ENCODE data around the gene CEP126. TPM values are rescaled to one million over a fixed set of nuclear protein-coding genes. Genes with fewer than 3 reads are reported as not detected.

The CEP126 gene
- total and polyA plus RNA-seq, 2 of the 13 experiments (the other 11 are each of a cell fraction or from before 2014, with no cell fraction given) = 1.4 to 1.7 TPM

DNA sequence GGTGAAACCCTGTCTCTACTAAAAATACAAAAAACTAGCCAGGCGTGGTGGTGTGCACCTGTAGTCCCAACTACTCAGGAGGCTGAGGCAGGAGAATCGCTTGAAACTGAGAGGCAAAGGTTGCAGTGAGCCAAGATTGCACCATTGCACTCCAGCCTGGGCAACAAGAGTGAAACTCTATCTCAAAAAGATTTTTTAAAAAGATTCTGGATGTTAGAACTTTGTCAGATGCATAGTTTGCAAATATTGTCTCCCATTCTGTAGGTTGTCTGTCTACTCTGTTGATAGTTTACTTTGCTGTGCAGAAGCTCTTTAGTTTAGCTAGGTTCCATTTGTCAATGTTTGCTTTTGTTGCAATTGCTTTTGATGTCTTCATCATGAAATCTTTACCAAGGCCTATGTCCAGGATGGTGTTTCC, 79.3 kb downstream of the CEP126 start (continued):
- TF ChIP-seq, protein P1, sequence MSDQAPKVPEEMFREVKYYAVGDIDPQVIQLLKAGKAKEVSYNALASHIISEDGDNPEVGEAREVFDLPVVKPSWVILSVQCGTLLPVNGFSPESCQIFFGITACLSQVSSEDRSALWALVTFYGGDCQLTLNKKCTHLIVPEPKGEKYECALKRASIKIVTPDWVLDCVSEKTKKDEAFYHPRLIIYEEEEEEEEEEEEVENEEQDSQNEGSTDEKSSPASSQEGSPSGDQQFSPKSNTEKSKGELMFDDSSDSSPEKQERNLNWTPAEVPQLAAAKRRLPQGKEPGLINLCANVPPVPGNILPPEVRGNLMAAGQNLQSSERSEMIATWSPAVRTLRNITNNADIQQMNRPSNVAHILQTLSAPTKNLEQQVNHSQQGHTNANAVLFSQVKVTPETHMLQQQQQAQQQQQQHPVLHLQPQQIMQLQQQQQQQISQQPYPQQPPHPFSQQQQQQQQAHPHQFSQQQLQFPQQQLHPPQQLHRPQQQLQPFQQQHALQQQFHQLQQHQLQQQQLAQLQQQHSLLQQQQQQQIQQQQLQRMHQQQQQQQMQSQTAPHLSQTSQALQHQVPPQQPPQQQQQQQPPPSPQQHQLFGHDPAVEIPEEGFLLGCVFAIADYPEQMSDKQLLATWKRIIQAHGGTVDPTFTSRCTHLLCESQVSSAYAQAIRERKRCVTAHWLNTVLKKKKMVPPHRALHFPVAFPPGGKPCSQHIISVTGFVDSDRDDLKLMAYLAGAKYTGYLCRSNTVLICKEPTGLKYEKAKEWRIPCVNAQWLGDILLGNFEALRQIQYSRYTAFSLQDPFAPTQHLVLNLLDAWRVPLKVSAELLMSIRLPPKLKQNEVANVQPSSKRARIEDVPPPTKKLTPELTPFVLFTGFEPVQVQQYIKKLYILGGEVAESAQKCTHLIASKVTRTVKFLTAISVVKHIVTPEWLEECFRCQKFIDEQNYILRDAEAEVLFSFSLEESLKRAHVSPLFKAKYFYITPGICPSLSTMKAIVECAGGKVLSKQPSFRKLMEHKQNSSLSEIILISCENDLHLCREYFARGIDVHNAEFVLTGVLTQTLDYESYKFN (CRISPR knock-in tag; conservative IDR thresholded peaks at IDR 0.05) = peak; percentile 94
- TF ChIP-seq, protein P2, sequence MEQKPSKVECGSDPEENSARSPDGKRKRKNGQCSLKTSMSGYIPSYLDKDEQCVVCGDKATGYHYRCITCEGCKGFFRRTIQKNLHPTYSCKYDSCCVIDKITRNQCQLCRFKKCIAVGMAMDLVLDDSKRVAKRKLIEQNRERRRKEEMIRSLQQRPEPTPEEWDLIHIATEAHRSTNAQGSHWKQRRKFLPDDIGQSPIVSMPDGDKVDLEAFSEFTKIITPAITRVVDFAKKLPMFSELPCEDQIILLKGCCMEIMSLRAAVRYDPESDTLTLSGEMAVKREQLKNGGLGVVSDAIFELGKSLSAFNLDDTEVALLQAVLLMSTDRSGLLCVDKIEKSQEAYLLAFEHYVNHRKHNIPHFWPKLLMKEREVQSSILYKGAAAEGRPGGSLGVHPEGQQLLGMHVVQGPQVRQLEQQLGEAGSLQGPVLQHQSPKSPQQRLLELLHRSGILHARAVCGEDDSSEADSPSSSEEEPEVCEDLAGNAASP (CRISPR knock-in tag; IDR thresholded peaks at IDR 0.05; ENCODE audit: borderline replicate concordance) = peak; percentile 85
- peak; percentile 32; the same call in 1 of the 2 replicates for TF ChIP-seq SP5 (CRISPR knock-in tag; IDR thresholded peaks at IDR 0.05; ENCODE audit: borderline replicate concordance, low read depth)
- TF ChIP-seq, protein P3, sequence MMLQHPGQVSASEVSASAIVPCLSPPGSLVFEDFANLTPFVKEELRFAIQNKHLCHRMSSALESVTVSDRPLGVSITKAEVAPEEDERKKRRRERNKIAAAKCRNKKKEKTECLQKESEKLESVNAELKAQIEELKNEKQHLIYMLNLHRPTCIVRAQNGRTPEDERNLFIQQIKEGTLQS (CRISPR knock-in tag; IDR thresholded peaks at IDR 0.05) = 0 out of 2 replicates have a peak, but pooled peaks have one; percentile 26
- TF ChIP-seq ZNF501 (CRISPR knock-in tag; IDR thresholded peaks at IDR 0.05) = 0 out of 2 replicates have a peak, but pooled peaks have one; percentile 16
- TF ChIP-seq ZNF589 (CRISPR knock-in tag; conservative IDR thresholded peaks at IDR 0.05) = 0 out of 2 replicates have a peak, but pooled peaks have one; percentile 65
- peak; percentile 30; the same call in 1 of the 2 replicates for TF ChIP-seq DMAP1 (CRISPR knock-in tag; IDR thresholded peaks at IDR 0.05)
- peak; percentile 87 for TF ChIP-seq PITX1 (CRISPR knock-in tag; IDR thresholded peaks at IDR 0.05)
- TF ChIP-seq BRD4 (CRISPR knock-in tag; IDR thresholded peaks at IDR 0.05) = 0 out of 2 replicates have a peak, but pooled peaks have one; percentile 59
- TF ChIP-seq MBD4 (IDR thresholded peaks at IDR 0.05; ENCODE audit: borderline replicate concordance, low read length) = peak; percentile 70; the same call in 1 of the 2 replicates
- TF ChIP-seq DPF2 (CRISPR knock-in tag; IDR thresholded peaks at IDR 0.05; ENCODE audit: borderline replicate concordance, low read depth) = peak; percentile 89
- TF ChIP-seq ETV5 (CRISPR knock-in tag; IDR thresholded peaks at IDR 0.05; ENCODE audit: borderline replicate concordance) = peak; percentile 61; the same call in 1 of the 2 replicates
- TF ChIP-seq, protein P4, sequence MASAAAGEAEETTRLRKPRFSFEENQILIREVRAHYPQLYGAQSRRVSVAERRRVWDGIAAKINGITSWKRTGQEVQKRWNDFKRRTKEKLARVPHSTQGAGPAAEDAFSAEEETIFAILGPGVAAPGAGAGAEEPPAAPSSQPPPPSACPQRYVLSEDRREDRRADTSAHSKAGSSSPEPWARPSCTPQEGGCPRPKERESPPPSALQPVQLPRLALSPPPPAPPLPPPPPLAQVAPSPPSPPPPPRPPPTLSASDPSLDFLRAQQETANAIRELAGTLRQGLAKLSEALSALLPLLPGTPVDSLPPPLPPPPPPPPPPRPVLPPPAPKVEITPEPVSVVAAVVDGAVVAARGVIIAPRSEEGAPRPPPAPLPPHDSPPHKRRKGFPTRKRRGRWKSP (CRISPR knock-in tag; IDR thresholded peaks at IDR 0.05) = 0 out of 2 replicates have a peak, but pooled peaks have one; percentile 24
- TF ChIP-seq REPIN1 (CRISPR knock-in tag; IDR thresholded peaks at IDR 0.05; ENCODE audit: borderline replicate concordance, low read depth) = peak; percentile 52
- peak; percentile 71; the same call in 1 of the 2 replicates for TF ChIP-seq LCORL (IDR thresholded peaks at IDR 0.05)
- peak; percentile 65; the same call in 1 of the 2 replicates for TF ChIP-seq LCORL (CRISPR knock-in tag; IDR thresholded peaks at IDR 0.05)
- peak; percentile 69; the same call in 1 of the 2 replicates for TF ChIP-seq KLF11 (CRISPR knock-in tag; IDR thresholded peaks at IDR 0.05)
- peak; percentile 92; the same call in 1 of the 2 replicates for TF ChIP-seq ZKSCAN8 (CRISPR knock-in tag; IDR thresholded peaks at IDR 0.05; ENCODE audit: borderline replicate concordance)
- TF ChIP-seq TARDBP (CRISPR knock-in tag; IDR thresholded peaks at IDR 0.05) = peak; percentile 81
- 0 out of 2 replicates have a peak, but pooled peaks have one; percentile 20 for TF ChIP-seq ZNF543 (CRISPR knock-in tag; IDR thresholded peaks at IDR 0.05)
- TF ChIP-seq, protein P5, sequence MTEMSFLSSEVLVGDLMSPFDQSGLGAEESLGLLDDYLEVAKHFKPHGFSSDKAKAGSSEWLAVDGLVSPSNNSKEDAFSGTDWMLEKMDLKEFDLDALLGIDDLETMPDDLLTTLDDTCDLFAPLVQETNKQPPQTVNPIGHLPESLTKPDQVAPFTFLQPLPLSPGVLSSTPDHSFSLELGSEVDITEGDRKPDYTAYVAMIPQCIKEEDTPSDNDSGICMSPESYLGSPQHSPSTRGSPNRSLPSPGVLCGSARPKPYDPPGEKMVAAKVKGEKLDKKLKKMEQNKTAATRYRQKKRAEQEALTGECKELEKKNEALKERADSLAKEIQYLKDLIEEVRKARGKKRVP (CRISPR knock-in tag; IDR thresholded peaks at IDR 0.05) = peak in 1 of 2 experiments; percentile 91; a peak in 1 of 4 replicates
- TF ChIP-seq PHF21A (CRISPR knock-in tag; IDR thresholded peaks at IDR 0.05) = peak; percentile 62
- peak; percentile 83 for TF ChIP-seq HNF4A (CRISPR knock-in tag; IDR thresholded peaks at IDR 0.05)

All from HepG2 (cell line).